HepG2 (cell line): ENCODE measurements around the gene LRRC3. TPM values are rescaled to one million over a fixed set of nuclear protein-coding genes. Genes with fewer than 3 reads are reported as not detected.
A peak's percentile ranks its signal among the peaks of the same experiment; 100 is the strongest.

ENCODE experiments used
- ADNP ChIP-seq: sonication (generic); formaldehyde crosslinking; IDR thresholded peaks from 2 replicates; pipeline ENCODE4 v1.4.0; 2020; ENCODE audit warnings: missing genetic modification reagents
- AKAP8 ChIP-seq: sonication (generic); formaldehyde crosslinking; IDR thresholded peaks from 2 replicates; pipeline ENCODE4 v1.5.1; 2020; ENCODE audit warnings: mild to moderate bottlenecking, missing genetic modification reagents
- CBX1 ChIP-seq: IDR thresholded peaks from one replicate; pipeline ENCODE4 v1.6.1; 2016; ENCODE audit warnings: antibody characterized with exemption, low read depth
- ERF ChIP-seq: IDR thresholded peaks from 2 replicates; pipeline ENCODE4 v1.6.1; 2018; ENCODE audit warnings: missing biosample characterization, missing genetic modification reagents
- GLI4 ChIP-seq: sonication (generic); formaldehyde crosslinking; IDR thresholded peaks from 2 replicates; pipeline ENCODE4 v1.5.1; 2020; ENCODE audit warnings: missing genetic modification reagents, mild to moderate bottlenecking, moderate library complexity, borderline replicate concordance
- HOXA5 ChIP-seq: sonication (generic); formaldehyde crosslinking; IDR thresholded peaks from 2 replicates; pipeline ENCODE4 v1.4.0; 2020; ENCODE audit warnings: missing genetic modification reagents
- MXD4 ChIP-seq: IDR thresholded peaks from 2 replicates; pipeline ENCODE4 v1.6.1; 2016; ENCODE audit warnings: mild to moderate bottlenecking, missing biosample characterization, missing genetic modification reagents
- NCOA1 ChIP-seq: sonication (generic); formaldehyde crosslinking; IDR thresholded peaks from 2 replicates; pipeline ENCODE4 v1.9.0; 2021; ENCODE audit warnings: missing genetic modification reagents
- PITX1 ChIP-seq: sonication (generic); formaldehyde crosslinking; IDR thresholded peaks from 2 replicates; pipeline ENCODE4 v1.5.1; 2020; ENCODE audit warnings: mild to moderate bottlenecking, missing genetic modification reagents
- PREB ChIP-seq: sonication (generic); formaldehyde crosslinking; IDR thresholded peaks from 2 replicates; pipeline ENCODE4 v1.4.0; 2020; ENCODE audit warnings: missing genetic modification reagents
- RFX5 ChIP-seq: IDR thresholded peaks from 2 replicates; pipeline ENCODE4 v1.6.1; 2011; ENCODE audit warnings: low read depth, low read length, improper control_type of control experiment
- SMC3 ChIP-seq: IDR thresholded peaks from 2 replicates; pipeline ENCODE4 v1.6.1; 2011; ENCODE audit warnings: low read length, improper control_type of control experiment
- ZBTB14 ChIP-seq: sonication (generic); formaldehyde crosslinking; IDR thresholded peaks from 2 replicates; pipeline ENCODE4 v1.4.0; 2020; ENCODE audit warnings: missing genetic modification reagents
- ZNF101 ChIP-seq: sonication (generic); formaldehyde crosslinking; IDR thresholded peaks from 2 replicates; pipeline ENCODE4 v1.4.0; 2020; ENCODE audit warnings: mild to moderate bottlenecking, low read depth, missing genetic modification reagents, borderline replicate concordance
- ZNF225 ChIP-seq: sonication (generic); formaldehyde crosslinking; IDR thresholded peaks from 2 replicates; pipeline ENCODE4 v1.4.0; 2020; ENCODE audit warnings: mild to moderate bottlenecking, missing genetic modification reagents
- ZNF3 ChIP-seq: IDR thresholded peaks from 2 replicates; pipeline ENCODE4 v1.7.0; 2017; ENCODE audit warnings: inconsistent platforms
- ZNF354B ChIP-seq: sonication (generic); formaldehyde crosslinking; IDR thresholded peaks from 2 replicates; pipeline ENCODE4 v1.8.0; 2022; ENCODE audit warnings: mild to moderate bottlenecking, missing genetic modification reagents
- ZNF441 ChIP-seq: sonication (generic); formaldehyde crosslinking; IDR thresholded peaks from 2 replicates; pipeline ENCODE4 v1.7.0; 2021; ENCODE audit warnings: missing genetic modification reagents, borderline replicate concordance
- ZNF512 ChIP-seq: sonication (generic); formaldehyde crosslinking; IDR thresholded peaks from 2 replicates; pipeline ENCODE4 v1.4.0; 2020; ENCODE audit warnings: mild to moderate bottlenecking, missing genetic modification reagents
- ZNF619 ChIP-seq: sonication (generic); formaldehyde crosslinking; IDR thresholded peaks from 2 replicates; pipeline ENCODE4 v1.4.0; 2020; ENCODE audit warnings: mild to moderate bottlenecking, missing genetic modification reagents
- ZNF781 ChIP-seq: sonication (generic); formaldehyde crosslinking; IDR thresholded peaks from 2 replicates; pipeline ENCODE4 v1.5.1; 2020; ENCODE audit warnings: borderline replicate concordance, mild to moderate bottlenecking, missing genetic modification reagents; ENCODE audit errors: not compliant biosample characterization
- ZNF883 ChIP-seq: sonication (generic); formaldehyde crosslinking; IDR thresholded peaks from 2 replicates; pipeline ENCODE4 v1.5.1; 2020; ENCODE audit warnings: mild to moderate bottlenecking, missing genetic modification reagents; ENCODE audit errors: not compliant biosample characterization
- ZZZ3 ChIP-seq: sonication (generic); formaldehyde crosslinking; IDR thresholded peaks from 2 replicates; pipeline ENCODE4 v1.4.0; 2020; ENCODE audit warnings: missing genetic modification reagents, mild to moderate bottlenecking, borderline replicate concordance
- polyA plus RNA-seq, 8 experiments: library from polyadenylated mRNA; depleted of rRNA in 3 of 8; stranded (reverse) in 7 of 8; unstranded in 1 of 8; fragments of >200 nt; fragmentation: Illumina TruSeq in 4 of 8; extraction: Trizol in 4 of 8; gene quantifications; 2 replicates each; pipeline versions ENCODE4 v1.2.1 to v1.2.3, GENCODE V29; 2011 to 2016; ENCODE audit warnings: low read depth in 4 of 8, missing spikeins in 1 of 8, mixed read lengths in 1 of 8; ENCODE audit not compliant: insufficient read depth in 1 of 8
- total RNA-seq, 5 experiments: library from RNA; depleted of rRNA; stranded (reverse); fragments of >200 nt; fragmentation: Illumina TruSeq; extraction: Trizol; gene quantifications; 2 replicates each; pipeline ENCODE4 v1.2.3, GENCODE V29; 2016; ENCODE audit warnings: low read depth in 1 of 5
- TF ChIP-seq, protein P1 (sequence below): sonication (generic); formaldehyde crosslinking; IDR thresholded peaks from 2 replicates; pipeline ENCODE4 v1.8.0; 2022; ENCODE audit warnings: missing genetic modification reagents, mild to moderate bottlenecking, inconsistent platforms, borderline replicate concordance
- TF ChIP-seq, protein P2 (sequence below): sonication (generic); formaldehyde crosslinking; IDR thresholded peaks from 2 replicates; pipeline ENCODE4 v1.5.0; 2020; ENCODE audit warnings: missing genetic modification reagents

The LRRC3 gene
- total and polyA plus RNA-seq, 2 of the 13 experiments (the other 11 are each of a cell fraction or from before 2014, with no cell fraction given) = 4.8 to 16.5 TPM

- TF ChIP-seq, protein P1, sequence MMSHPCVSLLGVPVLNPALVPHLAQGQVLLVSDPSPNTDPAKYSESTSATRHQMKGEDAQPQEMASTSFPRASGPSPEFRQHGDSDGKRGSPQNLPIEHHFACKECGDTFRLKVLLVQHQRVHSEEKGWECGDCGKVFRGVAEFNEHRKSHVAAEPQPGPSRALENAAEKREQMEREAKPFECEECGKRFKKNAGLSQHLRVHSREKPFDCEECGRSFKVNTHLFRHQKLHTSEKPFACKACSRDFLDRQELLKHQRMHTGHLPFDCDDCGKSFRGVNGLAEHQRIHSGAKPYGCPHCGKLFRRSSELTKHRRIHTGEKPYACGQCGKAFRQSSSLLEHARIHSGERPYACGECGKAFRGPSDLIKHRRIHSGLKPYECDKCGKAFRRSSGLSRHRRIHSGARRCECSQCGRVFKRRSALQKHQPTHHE = no peak; the same call in 1 of the 2 replicates
- TF ChIP-seq, protein P2, sequence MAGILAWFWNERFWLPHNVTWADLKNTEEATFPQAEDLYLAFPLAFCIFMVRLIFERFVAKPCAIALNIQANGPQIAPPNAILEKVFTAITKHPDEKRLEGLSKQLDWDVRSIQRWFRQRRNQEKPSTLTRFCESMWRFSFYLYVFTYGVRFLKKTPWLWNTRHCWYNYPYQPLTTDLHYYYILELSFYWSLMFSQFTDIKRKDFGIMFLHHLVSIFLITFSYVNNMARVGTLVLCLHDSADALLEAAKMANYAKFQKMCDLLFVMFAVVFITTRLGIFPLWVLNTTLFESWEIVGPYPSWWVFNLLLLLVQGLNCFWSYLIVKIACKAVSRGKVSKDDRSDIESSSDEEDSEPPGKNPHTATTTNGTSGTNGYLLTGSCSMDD (CRISPR knock-in tag) = no peak
- TF ChIP-seq NCOA1 (CRISPR knock-in tag) (no peak), ADNP (CRISPR knock-in tag) (no peak), ZNF441 (CRISPR knock-in tag) (peak; percentile 52; the same call in 1 of the 2 replicates), MXD4 (CRISPR knock-in tag) (no peak), ZNF781 (CRISPR knock-in tag) (peak; percentile 21), ZNF354B (CRISPR knock-in tag) (no peak), ZNF3 (CRISPR knock-in tag) (no peak), CBX1 (no peak), SMC3 (no peak), ZNF225 (CRISPR knock-in tag) (no peak), ZNF512 (CRISPR knock-in tag) (no peak), RFX5 (no peak; the same call in 1 of the 2 replicates), PITX1 (CRISPR knock-in tag) (peak; percentile 86), PREB (CRISPR knock-in tag) (no peak), AKAP8 (CRISPR knock-in tag) (no peak), ZZZ3 (peak; percentile 36; the same call in 1 of the 2 replicates), ZBTB14 (CRISPR knock-in tag) (no peak), HOXA5 (CRISPR knock-in tag) (no peak), ERF (CRISPR knock-in tag) (peak; percentile 60), ZNF619 (no peak), ZNF101 (CRISPR knock-in tag) (0 out of 2 replicates have a peak, but pooled peaks have one; percentile 75), GLI4 (no peak; the same call in 1 of the 2 replicates), ZNF883 (CRISPR knock-in tag) (no peak)
Measured at GRCh38 chr21:44482581-44483287, 27.4 kb downstream of the LRRC3 start (continued).
